Mononuclear cell (primary cell): ENCODE data around the gene IKZF3. TPM values are rescaled to one million over a fixed set of nuclear protein-coding genes. Genes with fewer than 3 reads are reported as not detected.

ENCODE experiments used
- H3K27me3 ChIP-seq: 2 replicates; pipeline ENCODE4 v1.6.0; 2011; ENCODE audit warnings: low read length, control low read depth; ENCODE audit not compliant: insufficient read depth
- H3K4me1 ChIP-seq: 2 replicates; pipeline ENCODE4 v1.5.1; 2011; ENCODE audit warnings: mild to moderate bottlenecking, low read length, control low read depth; ENCODE audit not compliant: insufficient read depth
- H3K4me3 ChIP-seq: 2 replicates; pipeline ENCODE4 v1.5.1; 2011; ENCODE audit warnings: mild to moderate bottlenecking, low read length, moderate library complexity
- H3K9me3 ChIP-seq: 2 replicates; pipeline ENCODE4 v1.5.1; 2011; ENCODE audit warnings: low read depth, mild to moderate bottlenecking, control low read depth, low read length
- total RNA-seq: library from RNA; depleted of rRNA; stranded (reverse); fragments of >200 nt; gene quantifications from one replicate; pipeline ENCODE4 v1.2.3, GENCODE V29; 2012

The IKZF3 gene
- total RNA-seq, 1 donor: 47.5 TPM

DNA sequence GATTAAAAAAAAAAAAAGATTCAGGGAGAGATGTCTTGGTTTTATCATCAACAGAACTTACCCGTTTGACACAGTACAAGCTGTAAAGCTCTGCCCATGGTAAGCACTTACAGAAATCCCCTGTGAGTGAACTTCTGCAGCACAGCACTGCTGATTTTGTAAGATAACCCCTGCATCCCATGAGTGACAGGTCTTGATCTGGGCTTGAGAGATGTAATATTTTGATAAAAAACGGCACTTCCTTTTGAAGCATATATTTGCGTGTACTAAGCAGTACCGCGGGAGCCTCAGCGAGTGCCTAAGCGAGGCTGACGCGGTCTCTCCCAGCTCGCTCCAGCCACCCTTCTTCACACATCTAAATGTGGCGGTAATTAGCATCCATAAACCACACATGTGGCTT, 50.5 kb downstream of the IKZF3 start:
- Histone ChIP-seq H3K4me1 (peaks cover 26% of the 10 kb centered on the region), H3K4me3 (no peak overlapping the region), H3K27me3 (no peaks in the 10 kb centered on the region), H3K9me3 (no peaks in the 10 kb centered on the region)

DNA sequence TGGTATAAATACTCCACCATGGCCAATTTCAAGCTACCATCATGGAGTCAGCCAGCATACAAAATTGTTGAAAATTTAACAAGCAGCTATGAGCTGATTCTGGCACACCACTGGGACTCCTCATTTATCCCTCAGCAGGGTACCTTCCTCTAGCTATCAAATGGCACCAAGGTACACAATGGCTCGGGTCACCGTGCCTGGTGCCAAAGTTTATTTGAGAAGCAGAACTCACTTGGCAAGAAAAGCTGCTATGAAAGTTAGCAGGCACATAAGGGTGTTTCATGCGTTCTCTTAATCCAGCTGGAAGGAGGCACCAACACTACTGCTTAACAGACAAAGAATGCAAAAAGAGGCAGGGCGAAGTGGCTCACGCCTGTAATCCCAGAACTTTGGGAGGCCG, 51.6 kb downstream of the IKZF3 start:
- H3K27me3 ChIP-seq: no peaks in the 10 kb centered on the region
- no peak overlapping the region for H3K4me3 ChIP-seq
- H3K9me3 ChIP-seq: no peaks in the 10 kb centered on the region
- H3K4me1 ChIP-seq: peaks cover 21% of the 10 kb centered on the region

DNA sequence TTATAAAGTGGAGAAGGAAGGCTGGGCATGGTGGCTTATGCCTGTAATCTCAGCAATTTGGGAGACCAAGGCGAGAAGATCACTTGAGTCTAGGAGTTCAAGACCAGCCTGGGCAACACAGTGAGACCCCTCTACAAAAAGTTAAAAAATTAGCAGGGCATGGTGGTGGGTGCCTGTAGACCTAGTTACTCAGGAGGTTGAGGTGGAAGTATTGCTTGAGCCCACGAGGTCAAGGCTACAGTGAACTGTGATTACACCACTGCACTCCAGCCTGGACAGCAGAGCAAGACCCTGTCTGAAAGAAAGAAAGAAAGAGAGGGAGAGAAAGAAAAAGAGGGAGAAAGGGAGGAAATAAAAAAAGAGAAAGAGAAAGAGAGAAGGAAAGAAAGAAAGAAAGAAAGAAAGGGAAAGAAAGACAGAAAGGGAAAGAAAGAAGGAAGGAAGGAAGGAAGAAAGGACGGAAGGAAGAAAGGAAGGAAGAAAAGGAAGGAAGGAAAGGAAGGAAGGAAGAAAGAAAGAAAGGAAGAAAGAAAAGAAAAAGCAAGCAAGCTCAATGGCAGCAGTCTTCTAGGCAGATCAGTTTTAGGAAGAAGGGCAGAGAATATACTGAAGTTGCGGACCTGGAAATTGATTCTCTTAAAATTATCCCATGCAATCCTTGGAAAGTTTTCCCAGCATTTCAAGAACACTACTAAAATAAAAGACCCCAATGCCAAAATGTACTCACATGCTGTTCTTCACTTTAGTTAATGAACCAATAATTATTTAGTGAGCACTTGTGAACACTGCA, 53.0 kb downstream of the IKZF3 start:
- Histone ChIP-seq H3K4me1 (peaks cover 27% of the 10 kb centered on the region), H3K9me3 (no peaks in the 10 kb centered on the region), H3K27me3 (no peaks in the 10 kb centered on the region), H3K4me3 (no peak overlapping the region)

DNA sequence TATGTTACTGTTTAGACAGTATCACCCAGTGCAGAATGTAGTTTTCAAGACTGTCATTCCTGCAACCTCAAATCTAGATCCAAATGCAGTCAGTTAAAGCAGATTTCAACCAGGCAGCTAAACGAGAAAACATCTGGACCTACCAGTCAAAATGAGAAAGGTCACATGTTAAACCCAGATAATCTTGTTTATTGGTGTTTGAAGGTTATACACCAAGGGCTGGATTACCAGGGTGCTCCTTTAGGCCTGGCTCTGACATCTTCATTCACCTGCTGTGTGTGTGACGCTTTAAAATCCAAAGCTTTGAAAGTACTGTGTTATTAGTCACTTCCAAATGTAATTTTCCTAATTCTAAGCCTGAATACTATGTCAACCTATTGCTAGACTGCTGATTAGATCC, 54.9 kb downstream of the IKZF3 start:
- Histone ChIP-seq H3K9me3 (no peaks in the 10 kb centered on the region), H3K4me1 (peaks cover 21% of the 10 kb centered on the region), H3K27me3 (no peaks in the 10 kb centered on the region), H3K4me3 (no peak overlapping the region)

DNA sequence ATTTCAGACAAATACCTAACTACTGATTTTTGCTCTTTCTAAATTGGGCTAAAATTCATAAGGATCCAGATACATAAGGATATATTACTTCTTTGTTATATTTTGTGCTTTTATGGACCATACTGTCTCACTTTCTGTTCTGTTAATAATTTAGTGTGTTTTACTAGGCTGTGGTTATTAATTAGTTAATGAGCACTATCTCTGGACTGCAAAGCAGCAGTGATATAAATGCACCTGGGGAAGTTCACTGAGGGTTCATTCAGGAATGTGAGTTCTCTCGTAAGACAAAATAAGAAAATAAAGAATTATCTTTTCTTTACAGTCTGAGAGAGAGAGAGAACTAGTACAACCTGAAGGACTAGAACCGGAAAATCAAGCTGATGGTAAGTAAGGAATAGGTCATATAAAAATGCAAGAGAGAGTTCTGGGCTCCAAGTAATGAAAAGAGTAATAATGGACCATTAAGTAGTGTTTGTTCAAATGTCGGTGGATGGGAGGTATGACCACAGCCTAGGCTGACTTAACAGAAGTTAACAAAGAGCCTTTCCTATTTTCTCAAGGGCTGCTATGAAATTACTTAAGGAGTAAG, 55.6 kb downstream of the IKZF3 start:
- Histone ChIP-seq H3K4me1 (peaks cover 20% of the 10 kb centered on the region), H3K9me3 (no peaks in the 10 kb centered on the region), H3K27me3 (no peaks in the 10 kb centered on the region), H3K4me3 (no peak overlapping the region)

DNA sequence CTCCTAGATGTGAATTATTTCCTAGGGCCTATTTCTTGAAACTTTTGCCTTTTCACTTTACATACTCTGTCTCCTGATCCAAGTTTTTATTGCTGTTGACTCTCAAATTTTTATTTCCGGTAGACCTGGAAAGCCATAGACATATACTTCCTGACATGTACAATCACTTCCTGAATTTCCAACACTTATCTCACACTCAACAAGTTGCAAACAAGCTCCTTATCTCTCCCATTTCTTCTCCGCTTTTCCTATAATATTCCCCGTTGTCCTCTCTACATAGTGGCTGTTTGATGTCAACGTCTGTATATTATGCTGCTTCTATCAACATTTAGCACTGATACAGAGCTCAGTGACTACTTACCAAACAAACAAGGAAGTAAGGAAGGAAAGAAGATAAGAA, 59.3 kb downstream of the IKZF3 start:
- peaks cover 15% of the 10 kb centered on the region for H3K4me1 ChIP-seq
- H3K27me3 ChIP-seq: no peaks in the 10 kb centered on the region
- no peak overlapping the region for H3K4me3 ChIP-seq
- H3K9me3 ChIP-seq: no peaks in the 10 kb centered on the region

DNA sequence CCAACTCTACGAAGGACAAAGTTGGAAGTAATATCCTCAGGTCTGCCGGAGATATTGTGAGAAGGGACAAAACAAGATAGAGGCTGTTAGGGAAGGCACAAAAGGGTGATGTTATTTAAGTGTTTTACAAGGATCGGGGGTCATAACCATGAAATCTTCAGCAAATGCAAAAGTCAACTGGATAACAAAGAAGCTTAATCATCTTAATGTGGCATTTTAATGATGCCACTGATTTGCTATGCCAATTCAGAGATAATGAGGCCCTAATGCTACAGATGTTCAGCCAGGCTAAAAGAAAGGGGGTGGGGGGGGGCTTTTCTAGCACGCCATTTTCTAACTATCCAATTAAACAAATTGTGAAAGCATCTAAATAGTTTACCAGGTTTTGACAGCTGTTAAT, 63.1 kb downstream of the IKZF3 start:
- Histone ChIP-seq H3K4me3 (no peak overlapping the region), H3K9me3 (no peaks in the 10 kb centered on the region), H3K4me1 (peaks cover 19% of the 10 kb centered on the region), H3K27me3 (no peaks in the 10 kb centered on the region)

DNA sequence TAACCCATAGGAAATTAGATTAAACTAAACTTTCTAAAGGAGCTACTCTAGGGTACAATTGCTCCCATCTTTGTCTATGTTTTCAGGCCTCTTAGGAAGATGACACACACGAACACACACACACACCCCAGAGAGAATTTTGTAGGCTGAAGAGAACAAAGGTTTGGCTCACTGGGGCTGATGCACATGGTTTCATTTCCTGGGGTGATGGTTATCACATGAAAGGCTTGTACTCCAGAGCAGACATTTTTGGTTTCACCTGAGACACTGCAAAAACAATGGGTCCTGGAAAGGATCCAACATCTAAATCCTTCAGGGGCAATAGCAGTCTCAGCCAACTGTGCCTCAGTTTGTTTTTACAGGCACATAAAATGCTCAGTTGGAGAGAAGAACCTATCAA, 63.6 kb downstream of the IKZF3 start:
- H3K4me1 ChIP-seq: peaks cover 23% of the 10 kb centered on the region
- H3K4me3 ChIP-seq: no peak overlapping the region

DNA sequence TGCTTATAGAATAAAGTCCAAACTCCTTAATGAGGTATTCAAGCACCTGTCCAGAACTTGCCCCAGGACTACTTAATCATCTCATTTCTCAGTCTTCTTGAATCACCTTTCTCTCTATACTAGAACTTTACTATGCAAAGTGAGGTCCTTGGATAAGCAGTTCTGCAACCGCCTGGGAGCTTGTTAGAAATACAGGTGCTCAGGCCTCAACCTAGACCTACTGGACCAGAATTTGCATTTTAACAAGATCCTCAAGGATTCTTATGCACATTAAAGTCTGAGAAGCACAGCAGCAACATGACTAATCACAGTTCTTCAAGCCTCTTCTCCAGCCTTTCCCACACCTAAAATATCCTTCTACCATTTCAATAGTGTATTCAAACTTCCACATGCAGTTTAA, 64.7 kb downstream of the IKZF3 start:
- no peaks in the 10 kb centered on the region for H3K27me3 ChIP-seq
- no peaks in the 10 kb centered on the region for H3K9me3 ChIP-seq
- H3K4me1 ChIP-seq: peaks cover 35% of the 10 kb centered on the region
- no peak overlapping the region for H3K4me3 ChIP-seq

More for the DNA sequence above, 63.6 kb downstream of the IKZF3 start:
- no peaks in the 10 kb centered on the region for H3K27me3 ChIP-seq
- no peaks in the 10 kb centered on the region for H3K9me3 ChIP-seq

DNA sequence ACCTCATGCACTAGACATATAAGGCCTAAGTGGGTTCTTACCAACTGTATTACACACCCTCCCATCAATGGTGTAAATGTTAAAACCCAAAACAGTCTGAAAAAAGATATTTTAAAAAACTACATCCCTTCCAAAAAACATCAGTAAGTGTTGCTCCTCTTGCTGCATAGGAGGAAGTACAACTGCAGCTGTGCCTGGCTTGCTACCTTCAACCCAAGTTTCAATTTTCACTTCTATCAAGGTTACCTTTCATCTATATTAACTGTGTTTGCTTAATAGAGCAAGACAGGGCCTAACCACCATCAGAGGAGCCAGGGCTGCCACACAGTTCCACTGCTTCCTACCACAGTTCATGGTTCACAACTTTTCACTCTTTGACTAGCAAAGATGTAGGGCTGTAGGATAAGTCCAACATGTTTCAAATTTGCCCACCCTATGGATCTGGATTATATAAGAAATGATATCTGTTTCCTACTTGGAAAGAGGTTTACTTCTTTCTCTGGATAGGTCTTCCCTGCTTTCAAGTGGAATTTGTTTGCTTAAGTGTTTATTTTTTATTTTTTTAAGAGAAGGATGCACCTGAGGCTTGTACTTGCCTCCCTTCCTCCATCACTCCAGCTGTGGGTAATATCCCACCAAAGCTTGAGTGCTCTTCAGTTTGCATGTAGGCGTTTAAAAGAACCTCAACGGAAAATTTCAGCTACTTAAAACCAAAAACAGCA, 69.7 kb downstream of the IKZF3 start:
- Histone ChIP-seq H3K4me1 (peaks cover 56% of the 10 kb centered on the region), H3K4me3 (no peak overlapping the region), H3K9me3 (no peaks in the 10 kb centered on the region), H3K27me3 (no peaks in the 10 kb centered on the region)

DNA sequence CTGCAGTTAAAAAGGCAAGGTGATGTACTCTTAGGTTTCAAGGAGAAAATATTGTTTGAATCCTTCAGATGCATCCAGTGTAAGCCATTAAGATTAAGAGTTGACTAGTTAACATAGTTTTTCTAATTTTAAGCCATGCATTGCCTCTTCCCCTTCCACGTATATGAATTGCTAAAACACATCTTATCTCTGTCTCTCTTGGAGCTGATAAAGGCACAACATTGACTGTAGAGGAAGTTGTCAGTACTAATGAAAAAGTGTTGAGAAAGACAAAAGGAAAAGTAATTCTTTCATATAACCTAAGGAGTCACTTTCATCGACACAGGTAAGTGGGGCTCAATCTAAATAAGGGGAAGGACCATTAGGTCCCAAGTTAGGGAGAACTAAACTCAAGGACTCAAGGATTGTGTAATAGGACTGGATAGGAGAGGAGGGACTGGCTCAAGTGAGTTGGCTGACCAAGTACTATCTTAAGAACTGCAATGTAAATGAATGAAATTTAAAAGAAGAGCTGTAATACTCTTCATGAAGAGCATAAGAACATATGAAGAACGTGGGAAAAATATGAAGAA, 70.7 kb downstream of the IKZF3 start:
- no peak overlapping the region for H3K4me3 ChIP-seq
- H3K4me1 ChIP-seq: peaks cover 47% of the 10 kb centered on the region

DNA sequence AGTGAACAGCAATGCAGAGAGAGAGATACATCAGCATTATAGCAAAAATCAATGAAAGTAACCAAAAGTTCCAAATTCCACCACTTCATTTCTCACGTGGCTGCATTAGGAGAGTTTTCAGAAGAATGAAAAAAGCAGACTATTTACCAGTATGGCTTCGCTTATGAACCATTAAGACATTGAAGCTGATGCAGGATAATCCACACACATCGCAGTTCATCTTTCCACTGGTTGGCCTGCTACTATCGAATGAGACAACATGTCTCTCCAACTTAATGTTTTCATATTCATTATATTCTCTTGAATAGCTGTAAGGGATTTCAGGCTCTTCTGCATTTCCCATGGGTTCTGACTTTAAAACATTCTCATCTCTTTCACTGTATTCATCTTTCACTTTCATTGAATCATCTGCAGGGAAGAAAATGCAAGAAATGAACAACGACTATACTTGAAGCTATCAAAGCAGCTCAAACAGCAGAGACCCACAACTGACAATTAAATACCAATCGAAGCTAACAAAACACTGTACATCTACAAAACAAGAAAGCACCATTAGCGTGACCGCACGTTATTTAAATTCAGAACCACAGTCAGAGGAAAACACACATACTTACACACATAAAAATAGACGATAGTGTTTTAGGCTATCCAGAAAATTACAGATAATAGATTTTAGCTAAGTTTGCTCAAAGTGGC, 71.4 kb downstream of the IKZF3 start:
- Histone ChIP-seq H3K27me3 (no peaks in the 10 kb centered on the region), H3K9me3 (no peaks in the 10 kb centered on the region), H3K4me1 (peaks cover 47% of the 10 kb centered on the region), H3K4me3 (no peak overlapping the region)

More for the DNA sequence above, 70.7 kb downstream of the IKZF3 start:
- no peaks in the 10 kb centered on the region for H3K27me3 ChIP-seq
- H3K9me3 ChIP-seq: no peaks in the 10 kb centered on the region

DNA sequence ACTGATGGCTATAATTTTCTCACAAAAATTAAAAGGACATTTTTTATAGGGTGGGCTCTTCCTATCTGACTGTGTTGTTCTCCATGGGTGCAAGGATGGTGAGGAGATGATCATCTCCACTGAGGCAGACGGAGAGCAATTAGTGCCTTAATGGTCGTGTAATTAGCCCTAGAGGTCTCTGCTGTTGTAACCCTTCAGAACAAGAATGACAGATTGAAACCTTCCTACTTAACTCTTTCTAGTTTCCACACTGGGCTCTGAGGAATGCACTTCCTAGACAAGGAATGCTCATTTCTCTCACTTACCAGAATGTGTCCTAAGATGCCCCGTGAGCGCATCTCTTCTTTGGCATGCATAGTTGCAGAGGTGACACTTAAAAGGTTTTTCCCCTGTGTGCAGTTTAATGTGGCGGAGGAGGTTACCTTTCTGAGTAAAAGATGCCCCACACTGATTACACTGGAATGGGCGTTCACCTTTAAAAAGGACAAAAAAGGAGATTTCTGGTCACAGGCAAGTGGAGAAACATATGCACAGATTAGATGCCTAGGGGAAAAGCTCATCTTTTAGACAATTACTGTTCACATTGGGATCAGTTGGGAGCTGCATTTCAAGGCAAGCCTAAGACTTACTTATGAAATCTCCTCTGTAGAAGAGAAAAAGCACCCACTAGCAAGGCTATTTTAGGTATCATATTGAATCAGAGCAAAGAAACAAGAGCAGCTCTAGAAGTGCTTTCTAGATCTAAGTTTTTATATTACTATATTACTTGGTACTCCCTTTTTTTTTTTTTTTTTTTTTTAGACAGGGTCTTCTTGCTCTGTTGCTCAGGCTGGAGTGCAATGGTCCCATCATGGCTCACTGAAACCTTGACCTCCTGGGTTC, 72.8 kb downstream of the IKZF3 start:
- no peaks in the 10 kb centered on the region for H3K9me3 ChIP-seq
- H3K4me3 ChIP-seq: no peak overlapping the region
- H3K4me1 ChIP-seq: peaks cover 47% of the 10 kb centered on the region
- no peaks in the 10 kb centered on the region for H3K27me3 ChIP-seq
